ENCODE data around the gene GPR12. TPM values are rescaled to one million over a fixed set of nuclear protein-coding genes. Genes with fewer than 3 reads are reported as not detected.

Gene GPR12
- total and polyA plus RNA-seq, 10 donors = 0.02 to 0.16 (median 0.05) TPM; not detected in 6

DNA sequence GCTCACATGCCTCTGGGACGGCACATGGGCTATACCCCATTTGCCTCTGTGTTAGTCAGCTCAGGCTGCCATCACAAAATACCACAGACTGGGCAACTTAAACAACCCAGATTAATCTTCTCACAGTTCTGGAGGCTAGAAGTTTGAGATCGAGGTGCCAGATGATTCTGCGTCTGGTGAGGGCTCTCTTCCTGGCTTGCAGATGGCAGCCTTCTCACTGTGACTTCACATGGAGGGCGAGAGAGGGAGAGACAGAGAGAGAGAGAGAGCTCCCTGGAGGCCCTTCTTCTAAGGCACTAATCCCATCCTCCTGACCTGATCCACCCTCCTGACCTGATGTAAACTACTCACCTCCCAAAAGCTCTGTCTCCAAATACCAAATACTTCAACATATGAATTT, 55.0 kb downstream of the GPR12 start:
- peaks cover 0 to 22% (median 0%) of the 10 kb centered on the region in 7 donors for H3K27me3 ChIP-seq (replicated peaks in 1 of 7)
- no peak overlapping the region for H3K27ac ChIP-seq
- intact Hi-C loops (cut with DNase I; ENCODE audit: low total_unique reads) = loop anchor here (5.0 to 10.0 kb wide), 3 partner anchors 167 to 1131 kb away; no protein-coding TSS in a partner anchor
- no peak overlapping the region for H3K4me3 ChIP-seq
- no peaks in the 10 kb centered on the region for H3K36me3 ChIP-seq
- no peaks in the 10 kb centered on the region for H3K4me1 ChIP-seq
- TF ChIP-seq POLR2AphosphoS5 (IDR thresholded peaks at IDR 0.05) = no peak
- TF ChIP-seq, protein P1, sequence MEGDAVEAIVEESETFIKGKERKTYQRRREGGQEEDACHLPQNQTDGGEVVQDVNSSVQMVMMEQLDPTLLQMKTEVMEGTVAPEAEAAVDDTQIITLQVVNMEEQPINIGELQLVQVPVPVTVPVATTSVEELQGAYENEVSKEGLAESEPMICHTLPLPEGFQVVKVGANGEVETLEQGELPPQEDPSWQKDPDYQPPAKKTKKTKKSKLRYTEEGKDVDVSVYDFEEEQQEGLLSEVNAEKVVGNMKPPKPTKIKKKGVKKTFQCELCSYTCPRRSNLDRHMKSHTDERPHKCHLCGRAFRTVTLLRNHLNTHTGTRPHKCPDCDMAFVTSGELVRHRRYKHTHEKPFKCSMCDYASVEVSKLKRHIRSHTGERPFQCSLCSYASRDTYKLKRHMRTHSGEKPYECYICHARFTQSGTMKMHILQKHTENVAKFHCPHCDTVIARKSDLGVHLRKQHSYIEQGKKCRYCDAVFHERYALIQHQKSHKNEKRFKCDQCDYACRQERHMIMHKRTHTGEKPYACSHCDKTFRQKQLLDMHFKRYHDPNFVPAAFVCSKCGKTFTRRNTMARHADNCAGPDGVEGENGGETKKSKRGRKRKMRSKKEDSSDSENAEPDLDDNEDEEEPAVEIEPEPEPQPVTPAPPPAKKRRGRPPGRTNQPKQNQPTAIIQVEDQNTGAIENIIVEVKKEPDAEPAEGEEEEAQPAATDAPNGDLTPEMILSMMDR (IDR thresholded peaks at IDR 0.05 in 8 of 11, conservative IDR thresholded peaks at IDR 0.05 in 3 of 11) = no peak
- TF ChIP-seq POLR2A (IDR thresholded peaks at IDR 0.05) = no peak
- DNase-seq = no peak
- 74 to 89% (median 89%) methylated on average over 4 of the region's 4 CpGs for whole genome bisulfite sequencing, 5 donors
- H3K9me3 ChIP-seq = no peaks in the 10 kb centered on the region

Other genes starting within 250 kb of the GPR12 start
- 10 to 100 TPM in 4 of 7 donors, 1 to 10 TPM in 3; 7.4 to 16.4 (median 11.4) TPM for gene WASF3, start 203.1 kb downstream of the GPR12 start, total RNA-seq
- gene WASF3, start 203.1 kb downstream of the GPR12 start, polyA plus RNA-seq = 1 to 10 TPM; 1.7 to 3.3 (median 1.7) TPM